ENCODE data around the gene ATXN7L1.
A peak's percentile ranks its signal among the peaks of the same experiment; 100 is the strongest.

Gene ATXN7L1

GRCh38 chr7:105638902-105639495, 237.4 kb downstream of the ATXN7L1 start:
- DNase-seq = no peak

- no peak for DNase-seq
These were observed 238.1 kb downstream of the ATXN7L1 start for GRCh38 chr7:105638334-105638733.

- no peak for DNase-seq
These were observed 238.6 kb downstream of the ATXN7L1 start for GRCh38 chr7:105637755-105638154.

DNA sequence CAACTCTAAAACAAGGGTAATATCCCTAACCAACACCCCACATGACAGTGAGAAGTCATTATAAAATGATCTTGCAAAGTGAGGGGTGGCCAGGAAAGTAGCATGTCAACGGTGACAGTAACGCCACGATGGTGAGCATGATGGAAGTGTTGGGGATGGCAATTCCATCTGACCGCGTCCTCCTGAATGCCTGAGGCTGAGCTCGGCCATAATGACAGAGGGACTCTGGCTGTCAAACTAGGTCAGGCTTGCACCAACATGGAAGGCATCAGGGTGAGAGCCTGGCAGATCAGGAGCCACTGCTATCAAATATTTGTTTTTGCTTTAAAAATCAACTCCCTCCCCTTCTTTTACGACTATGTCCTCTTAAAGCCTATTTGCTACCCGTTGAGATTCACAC, 239.4 kb downstream of the ATXN7L1 start:
- no peak for DNase-seq

GRCh38 chr7:105635197-105635596, 241.2 kb downstream of the ATXN7L1 start:
- no peak for DNase-seq

DNA sequence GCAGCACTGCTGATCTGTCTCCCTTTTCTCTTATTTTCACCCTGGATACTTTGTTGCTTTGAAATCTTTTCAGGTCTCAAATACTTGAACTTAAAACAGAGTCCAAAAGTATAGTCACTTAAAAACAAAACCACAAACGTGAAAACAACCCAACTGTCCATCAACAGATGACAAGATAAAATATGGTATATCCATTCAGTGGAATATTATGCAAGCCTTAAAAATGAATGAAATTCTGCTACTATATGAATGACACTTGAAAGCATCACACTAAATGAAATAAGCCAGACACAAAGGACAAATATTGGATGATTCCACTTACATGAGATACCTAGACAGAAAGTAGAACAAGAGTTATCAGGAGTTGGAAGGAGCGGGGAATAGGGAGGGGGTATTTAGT, 250.4 kb downstream of the ATXN7L1 start:
- no peak for DNase-seq

GRCh38 chr7:105623906-105624305, 252.5 kb downstream of the ATXN7L1 start:
- no peak for DNase-seq

DNA sequence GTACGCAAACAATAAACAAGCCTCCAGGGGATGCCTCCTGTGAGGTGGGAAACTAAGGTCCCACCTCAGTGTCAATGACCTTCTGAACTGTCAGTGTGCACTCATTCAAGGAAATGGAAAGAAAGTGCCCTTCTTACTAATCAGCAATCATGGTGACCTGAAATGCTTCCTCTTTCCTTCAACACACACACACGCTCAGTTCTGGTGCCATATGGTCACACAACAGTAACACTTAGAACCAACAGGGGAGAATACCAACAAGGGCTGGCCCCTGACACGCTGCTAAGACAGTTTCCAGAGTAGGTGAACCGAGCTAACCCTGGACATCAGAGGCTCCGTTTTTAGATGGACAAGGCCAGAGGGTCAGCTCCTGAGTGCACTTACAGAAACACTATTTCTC, 253.0 kb downstream of the ATXN7L1 start:
- no peak for DNase-seq

DNA sequence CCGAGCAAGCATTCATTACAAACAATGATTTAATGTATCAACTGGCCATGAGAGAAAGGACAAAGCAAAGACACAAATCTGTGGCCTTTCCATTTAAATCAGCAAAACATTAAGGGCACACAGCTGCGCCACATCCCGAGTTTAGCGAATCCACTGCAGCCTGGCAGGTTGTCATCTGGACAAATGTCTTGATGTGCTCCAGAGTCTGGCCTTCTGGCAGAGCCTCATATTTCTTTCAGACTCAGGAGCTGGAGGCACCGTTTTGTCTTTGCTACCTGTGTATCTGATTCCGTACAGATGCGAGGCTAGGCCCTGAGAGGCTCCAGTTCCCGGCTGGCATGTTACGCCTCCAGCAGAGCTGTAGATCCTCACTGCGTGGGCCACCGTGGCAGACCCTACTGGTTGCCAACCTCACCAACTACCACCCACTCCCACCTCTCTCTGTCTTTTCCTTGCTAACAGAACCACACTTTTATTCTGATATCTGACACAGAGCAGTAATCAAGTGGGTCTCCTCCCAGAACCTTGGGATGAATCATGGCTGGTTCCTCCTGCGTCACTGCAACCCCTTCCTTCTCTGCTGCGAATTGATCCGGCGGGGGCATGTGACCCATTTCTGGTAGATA, 254.2 kb downstream of the ATXN7L1 start:
- DNase-seq = no peak

GRCh38 chr7:105621617-105622016, 254.8 kb downstream of the ATXN7L1 start:
- DNase-seq = no peak

DNA sequence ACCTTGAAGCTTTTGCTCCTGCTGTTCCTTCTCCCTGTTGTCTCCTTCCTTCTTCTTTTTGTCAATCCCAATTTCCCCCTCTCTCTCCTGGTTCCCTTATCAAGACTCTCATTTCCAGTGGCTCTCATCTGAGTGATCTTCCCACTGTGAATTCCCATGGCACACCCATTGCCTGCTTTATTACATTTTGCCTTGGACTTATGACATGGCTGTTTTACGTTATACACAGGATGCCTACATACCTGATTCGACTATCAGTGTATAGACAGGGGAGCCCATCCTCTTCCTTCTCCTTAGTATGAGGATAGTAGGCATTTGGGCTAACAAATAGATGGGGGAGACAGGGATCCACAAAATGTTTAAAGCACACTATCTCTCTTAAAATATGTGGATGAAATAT, 255.2 kb downstream of the ATXN7L1 start:
- DNase-seq = no peak

DNA sequence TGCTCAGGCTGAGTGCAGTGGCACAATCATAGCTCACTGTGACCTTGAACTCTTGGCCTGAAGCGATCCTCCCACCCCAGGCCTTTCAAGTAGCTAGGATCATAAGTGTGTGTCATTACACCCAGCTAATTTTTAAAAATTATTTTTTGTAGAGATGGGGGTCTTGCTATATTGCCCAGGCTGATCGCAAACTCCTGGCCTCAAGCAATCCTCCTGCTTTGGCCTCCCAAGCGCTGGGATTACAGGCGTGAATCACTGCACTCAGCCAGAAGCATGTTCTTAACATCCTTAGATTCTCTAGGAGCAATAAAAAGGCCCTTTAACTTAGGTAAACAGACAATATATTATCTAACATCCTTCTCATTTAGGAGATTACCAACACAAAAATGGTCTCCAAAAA, 256.8 kb downstream of the ATXN7L1 start:
- no peak for DNase-seq

DNA sequence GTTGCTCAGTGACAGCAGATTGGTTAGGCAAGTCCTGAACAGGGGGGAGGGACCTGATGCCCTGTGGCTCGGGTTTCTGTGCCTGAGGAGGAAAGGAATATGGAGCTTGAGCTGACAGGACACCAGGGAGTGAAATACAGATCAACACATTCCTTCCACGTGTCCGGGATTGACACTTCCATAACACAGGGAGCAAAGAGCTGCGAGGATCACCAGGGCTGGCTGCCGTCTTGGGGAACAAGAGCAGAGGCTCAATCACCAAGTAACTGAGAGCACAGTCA, 258.4 kb downstream of the ATXN7L1 start:
- DNase-seq = no peak

GRCh38 chr7:105617280-105618015, 259.0 kb downstream of the ATXN7L1 start:
- no peak for DNase-seq

GRCh38 chr7:105614341-105614840, 262.0 kb downstream of the ATXN7L1 start:
- no peak for DNase-seq

DNA sequence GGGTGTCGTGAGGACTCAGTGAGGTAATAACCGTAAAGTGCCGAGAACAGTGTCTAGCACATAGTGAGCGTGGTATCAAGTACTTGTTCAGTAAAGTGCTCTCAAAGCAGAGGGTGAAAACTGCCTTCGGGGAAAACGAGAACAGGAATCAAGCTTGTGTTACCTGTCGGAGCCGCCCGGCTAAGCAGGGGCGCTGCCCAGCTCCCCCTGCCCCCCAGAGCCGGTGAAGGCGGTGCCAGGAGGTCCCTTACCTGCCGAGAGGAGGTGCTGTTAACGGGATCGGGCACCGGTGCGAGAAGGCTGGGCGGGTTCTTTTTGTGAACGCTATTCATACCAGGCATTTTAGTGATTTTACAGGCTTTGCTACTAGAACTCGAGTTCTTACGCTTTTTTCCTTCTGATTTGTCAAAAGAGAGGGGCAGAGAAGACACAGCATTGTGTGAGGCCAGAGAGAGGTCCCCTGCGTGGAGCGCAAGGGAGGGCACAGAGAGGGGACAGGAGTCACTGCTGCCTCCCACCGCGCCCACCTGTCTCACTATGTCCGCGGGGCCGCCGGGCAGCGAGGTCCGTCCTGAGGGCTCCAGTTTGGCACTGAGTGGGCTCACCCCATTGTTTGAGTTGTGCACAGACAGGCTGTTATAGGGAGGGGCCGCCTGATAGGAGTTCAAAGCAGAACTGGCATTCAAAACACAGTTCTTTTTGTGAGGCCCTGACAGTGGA, 262.6 kb downstream of the ATXN7L1 start:
- no peak for DNase-seq

DNA sequence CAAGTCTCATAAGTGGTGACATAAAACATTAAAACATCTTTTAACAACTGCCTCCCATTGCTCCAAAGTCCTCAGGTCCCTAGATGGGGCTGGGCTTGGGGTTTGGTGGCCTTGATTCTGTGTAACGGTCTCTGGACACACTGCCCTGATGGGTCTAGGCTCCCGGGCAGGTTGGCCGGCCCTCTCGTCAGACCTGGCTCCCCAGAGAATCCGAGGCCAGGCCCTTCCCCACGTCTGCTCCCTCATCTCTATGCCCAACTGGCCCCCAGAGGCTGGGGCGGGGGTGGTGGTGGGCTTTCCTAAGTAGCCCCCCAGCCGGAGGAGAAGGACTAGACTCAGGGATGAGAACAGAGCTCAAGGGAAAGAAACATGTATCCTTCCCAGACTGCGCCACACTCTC, 263.6 kb downstream of the ATXN7L1 start:
- no peak for DNase-seq

DNA sequence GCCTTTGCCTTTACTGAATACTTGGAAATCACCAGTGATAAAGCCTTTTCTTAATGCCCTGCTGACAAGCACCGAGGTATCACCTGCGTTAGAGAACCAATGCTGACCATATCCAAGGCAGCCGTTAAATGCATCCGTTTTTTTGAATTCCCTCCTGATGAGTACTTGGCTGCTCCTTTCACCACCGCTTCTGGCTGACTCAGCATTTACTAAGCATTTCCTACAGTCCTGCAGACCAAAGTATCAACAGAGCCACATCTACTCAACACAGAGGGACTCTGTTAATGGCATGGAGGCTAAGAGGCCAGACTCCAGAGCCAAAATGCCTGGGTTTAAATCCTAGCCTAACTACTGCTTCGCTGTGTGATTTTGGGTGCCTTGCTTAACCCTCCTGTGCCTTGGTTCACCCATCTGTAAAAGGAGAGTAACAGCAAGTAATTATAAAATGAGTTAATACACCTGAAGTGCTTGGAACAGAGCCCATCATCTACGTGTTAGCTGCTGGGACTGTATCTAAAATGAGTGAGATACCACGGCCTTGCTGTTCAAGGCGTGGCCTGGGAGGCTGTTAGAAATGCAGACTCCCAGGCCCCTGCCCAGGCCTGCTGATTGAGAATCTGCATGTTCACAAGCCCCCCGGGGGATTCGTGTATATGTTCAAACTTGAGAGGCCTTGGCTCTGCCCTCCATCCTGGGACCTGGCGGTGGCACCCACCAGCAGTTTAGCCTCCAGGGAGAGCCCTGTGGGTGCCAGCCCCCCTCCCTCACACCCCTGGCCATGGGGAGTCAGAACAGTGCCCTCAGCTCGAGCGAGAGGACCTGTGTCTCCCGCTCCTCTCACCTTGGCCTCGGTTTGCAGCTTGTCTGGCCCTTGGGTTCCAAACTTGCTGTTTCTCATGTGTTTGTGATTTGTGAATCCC, 264.3 kb downstream of the ATXN7L1 start:
- DNase-seq = no peak

GRCh38 chr7:105610165-105610930, 266.1 kb downstream of the ATXN7L1 start:
- no peak for DNase-seq

GRCh38 chr7:105602325-105603305, 273.8 kb downstream of the ATXN7L1 start:
- peak; percentile 8 for DNase-seq
